Medulla oblongata (tissue), 1 donor: ENCODE data around the gene PTPRK.

Experiments
- DNase-seq: peaks from one replicate; pipeline ENCODE4 v3.0.0-alpha.2; 2015; ENCODE audit errors: extremely low spot score

The PTPRK gene

DNA sequence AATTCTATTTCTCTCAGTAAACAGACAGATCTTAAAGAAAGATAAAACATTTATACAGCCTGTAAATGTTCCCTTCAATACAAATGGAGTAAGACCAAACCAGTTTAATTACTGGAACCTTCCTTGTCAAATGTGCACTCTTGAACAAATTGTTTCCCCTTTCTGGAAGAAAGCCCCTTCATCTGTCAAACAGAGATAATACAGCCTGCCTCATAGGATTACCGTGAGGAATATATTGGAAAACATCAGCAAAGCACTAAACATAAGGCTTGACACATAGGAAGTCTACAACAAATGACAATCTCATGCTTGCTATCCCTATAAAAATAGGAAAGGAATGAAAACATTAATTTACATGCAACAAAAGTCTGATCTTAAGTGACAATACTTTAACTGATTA, 173.8 kb downstream of the PTPRK start:
- DNase-seq: no peak

DNA sequence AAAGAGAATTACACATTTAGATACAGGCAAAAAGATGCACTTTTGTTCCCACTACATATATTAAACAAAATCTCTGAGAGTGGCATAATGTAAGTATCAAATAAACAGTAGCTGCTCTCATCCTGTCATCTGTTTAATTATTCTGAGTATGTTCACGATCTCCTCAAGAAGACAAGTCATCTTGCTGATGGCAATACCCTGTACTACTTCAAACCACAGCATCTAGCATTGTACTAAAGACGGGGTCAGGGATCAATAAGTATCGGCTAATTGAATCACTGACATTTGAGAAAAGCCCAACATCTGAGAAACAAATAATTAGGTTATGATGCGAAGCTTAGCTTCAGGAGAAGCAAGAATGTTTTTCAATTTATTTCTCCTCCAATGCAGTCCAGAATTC, 175.1 kb downstream of the PTPRK start:
- DNase-seq: no peak

GRCh38 chr6:128343706-128344105, 176.7 kb downstream of the PTPRK start:
- DNase-seq: no peak

GRCh38 chr6:128339635-128340450, 180.6 kb downstream of the PTPRK start:
- no peak for DNase-seq

- no peak for DNase-seq
These were observed 182.8 kb downstream of the PTPRK start for GRCh38 chr6:128337619-128338018.

DNA sequence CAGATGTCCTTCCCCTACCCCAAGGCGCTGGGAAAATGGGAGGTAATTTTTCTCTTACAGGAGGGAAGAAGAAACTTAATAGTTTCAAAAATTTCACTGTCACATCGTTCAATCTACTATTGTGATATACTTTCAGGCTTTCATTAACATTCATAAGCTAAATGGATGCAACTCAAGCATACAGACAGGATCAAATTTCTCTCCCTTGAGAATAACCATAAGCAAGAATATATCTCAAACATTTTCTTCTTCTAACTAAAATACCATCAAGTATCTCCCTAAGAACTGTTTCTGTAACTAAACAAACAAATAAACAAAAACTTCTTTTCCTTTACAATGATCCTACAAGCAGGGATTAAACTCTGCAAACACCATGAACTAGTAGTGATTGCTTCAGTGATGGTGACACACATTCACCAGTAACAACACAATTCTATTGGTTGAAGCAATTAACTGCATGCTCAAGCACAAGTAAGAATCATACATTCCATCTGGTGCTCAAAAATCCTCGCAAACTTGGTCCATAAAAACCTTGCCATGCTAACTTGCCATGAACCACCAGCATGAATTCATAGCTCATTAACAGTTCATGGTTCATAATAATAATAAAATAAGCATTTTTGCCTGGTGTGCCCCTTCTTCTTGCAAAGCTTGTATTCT, 183.8 kb downstream of the PTPRK start:
- no peak for DNase-seq

DNA sequence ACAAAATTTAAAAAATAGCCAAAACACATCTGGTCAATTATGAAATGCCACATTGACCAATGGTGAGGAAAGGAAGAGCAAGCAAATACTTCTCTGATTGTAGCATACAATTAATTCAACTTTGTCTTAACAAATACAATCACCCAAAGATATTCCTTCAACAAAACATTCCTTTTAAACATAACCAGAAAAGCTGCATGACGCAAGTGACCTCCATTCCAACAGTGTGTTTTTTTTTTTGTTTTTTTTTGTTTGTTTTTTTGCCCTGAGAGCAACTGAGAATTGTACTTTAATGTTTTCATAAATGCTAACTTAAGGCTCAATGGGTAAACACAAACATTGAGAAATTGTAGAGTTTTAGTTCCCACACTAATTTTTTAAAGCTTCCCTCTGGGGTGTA, 184.4 kb downstream of the PTPRK start:
- no peak for DNase-seq

GRCh38 chr6:128333581-128334223, 186.7 kb downstream of the PTPRK start:
- DNase-seq: no peak

DNA sequence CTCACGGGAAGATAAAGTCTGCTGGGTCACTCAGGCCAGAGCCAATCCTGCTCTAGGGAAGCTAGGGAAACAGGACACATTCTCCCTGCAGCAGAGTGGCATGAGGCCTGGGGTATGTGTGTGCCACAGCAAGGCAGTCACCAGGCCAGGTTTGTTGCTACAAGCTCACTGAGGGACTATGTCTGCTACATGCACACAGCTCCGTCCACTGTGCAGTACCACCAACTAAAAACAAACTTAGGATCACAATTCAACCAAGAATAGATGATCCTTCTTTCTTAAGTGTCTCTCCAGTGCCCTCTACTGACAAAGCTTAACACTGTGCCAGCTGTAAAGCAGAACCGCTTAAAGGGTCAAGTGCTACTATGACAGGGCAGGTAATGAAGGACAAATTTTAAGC, 192.5 kb downstream of the PTPRK start:
- no peak for DNase-seq

- peak; percentile 69 for DNase-seq
These were observed 197.4 kb downstream of the PTPRK start for GRCh38 chr6:128323011-128323410.

- no peak for DNase-seq
These were observed 200.5 kb downstream of the PTPRK start for GRCh38 chr6:128319946-128320345.

- DNase-seq: no peak
These were observed 201.2 kb downstream of the PTPRK start for GRCh38 chr6:128319157-128319556.

DNA sequence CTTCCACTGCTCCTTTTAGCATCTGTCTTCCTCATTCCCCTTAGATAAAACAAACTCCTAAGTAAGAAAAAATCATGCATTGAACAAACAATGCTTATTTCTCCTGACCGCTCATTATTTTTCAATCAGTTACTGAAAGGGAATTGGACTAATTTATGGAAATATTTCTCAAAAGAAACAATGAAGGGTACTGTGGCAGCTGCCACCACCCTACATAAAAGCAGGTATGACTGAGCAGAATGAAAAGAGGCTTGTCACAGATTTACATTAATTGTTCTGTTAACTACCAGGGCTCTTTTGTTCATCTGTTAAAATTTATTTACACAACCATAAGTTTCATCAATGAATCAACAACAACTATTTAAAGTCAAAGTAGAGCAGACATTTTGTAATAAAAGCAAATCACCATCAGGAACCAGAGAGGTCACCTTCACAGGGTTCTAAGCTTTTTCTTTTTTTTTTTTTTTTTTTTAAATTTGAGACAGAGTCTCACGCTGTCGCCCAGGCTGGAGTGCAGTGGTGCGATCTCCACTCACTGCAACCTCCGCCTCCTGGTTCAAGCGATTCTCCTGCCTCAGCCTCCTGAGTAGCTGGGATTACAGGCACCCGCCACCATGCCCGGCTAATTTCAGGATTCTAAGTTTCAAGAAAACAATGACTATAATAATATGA, 204.0 kb downstream of the PTPRK start:
- no peak for DNase-seq

DNA sequence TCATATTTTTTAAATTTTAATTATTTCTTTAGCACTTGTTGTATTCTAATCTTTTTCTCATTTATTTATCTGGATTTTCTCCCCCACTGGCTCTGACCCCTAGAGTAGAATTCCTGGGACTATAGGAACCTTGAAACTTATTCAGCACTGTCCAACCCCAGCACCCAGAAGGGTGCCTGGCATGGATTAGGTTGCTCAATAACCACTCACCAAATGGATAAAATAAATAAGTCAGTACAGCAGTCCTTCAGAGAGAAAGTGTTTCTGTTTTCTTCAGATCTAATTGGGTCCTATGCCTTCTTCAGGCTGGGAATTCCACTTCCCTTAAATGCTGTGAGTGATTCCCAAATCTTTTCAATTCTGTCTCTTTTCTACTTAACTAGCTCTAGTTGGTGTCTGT, 206.2 kb downstream of the PTPRK start:
- no peak for DNase-seq

DNA sequence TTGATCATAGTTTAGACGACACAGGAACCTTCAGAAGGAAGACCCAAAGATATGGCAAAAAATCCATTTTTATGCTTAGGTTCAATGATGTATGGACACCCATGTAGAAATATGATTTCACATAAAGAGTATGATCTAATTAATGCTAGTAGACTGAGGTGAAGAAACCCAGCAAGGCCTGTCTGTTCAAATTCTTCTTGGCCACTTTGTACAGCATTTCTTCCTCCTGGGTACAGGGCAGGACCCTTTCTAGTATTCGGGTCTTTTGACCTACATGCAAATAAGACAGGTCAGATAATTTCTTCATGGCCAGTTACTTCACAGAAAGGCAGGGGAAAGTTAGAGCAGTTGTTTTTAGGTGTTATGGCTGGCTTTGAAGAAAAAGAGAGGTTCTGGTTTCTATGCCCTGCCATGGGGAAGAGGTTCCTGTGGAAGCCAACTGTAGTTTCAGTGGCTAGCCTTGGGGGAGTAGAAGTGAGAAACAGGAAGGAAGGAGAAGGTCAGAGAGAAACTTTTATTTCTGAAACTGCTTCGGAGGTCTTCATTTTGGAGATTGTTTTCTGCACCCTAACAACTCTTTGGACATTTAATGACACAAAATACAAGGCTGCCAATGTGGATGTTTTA, 208.3 kb downstream of the PTPRK start:
- DNase-seq: no peak

GRCh38 chr6:128310451-128310850, 209.9 kb downstream of the PTPRK start:
- DNase-seq: no peak

DNA sequence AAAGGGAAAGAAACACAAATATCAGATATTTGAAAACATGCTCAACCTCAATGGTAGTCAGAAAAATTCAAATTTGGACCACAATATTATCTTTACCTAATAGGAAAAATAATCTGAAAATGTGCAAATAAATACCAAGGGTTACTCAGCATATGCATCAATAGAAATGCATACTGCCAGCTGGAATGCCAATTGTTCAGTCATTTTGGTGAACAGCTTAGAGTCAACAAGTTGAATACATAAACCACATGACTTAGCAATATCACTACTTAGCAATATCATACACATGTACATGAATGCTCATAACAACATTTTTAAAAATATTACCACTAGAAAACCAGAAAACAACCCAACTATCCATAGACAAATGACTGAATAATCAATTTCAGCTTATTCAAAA, 212.7 kb downstream of the PTPRK start:
- no peak for DNase-seq

DNA sequence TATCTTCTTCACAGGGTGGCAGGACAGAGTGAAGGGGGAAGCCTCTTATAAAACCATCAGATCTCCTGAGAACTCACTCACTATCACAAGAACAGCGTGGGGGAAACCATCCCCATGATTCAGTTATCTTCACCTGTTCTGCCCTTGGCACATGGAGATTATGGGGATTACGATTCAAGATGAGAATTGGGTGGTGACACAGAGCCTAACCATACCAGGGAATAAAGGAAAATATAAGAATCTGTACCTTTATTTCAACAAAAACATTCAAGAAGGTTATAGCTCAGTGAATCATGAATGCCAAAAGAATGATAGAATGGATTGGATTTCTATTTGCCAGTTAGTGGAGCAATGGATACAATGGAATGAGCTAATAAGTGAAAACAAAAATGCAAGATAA, 214.4 kb downstream of the PTPRK start:
- no peak for DNase-seq

- no peak for DNase-seq
These were observed 215.2 kb downstream of the PTPRK start for GRCh38 chr6:128305228-128305627.

GRCh38 chr6:128303870-128304269, 216.5 kb downstream of the PTPRK start:
- DNase-seq: no peak

DNA sequence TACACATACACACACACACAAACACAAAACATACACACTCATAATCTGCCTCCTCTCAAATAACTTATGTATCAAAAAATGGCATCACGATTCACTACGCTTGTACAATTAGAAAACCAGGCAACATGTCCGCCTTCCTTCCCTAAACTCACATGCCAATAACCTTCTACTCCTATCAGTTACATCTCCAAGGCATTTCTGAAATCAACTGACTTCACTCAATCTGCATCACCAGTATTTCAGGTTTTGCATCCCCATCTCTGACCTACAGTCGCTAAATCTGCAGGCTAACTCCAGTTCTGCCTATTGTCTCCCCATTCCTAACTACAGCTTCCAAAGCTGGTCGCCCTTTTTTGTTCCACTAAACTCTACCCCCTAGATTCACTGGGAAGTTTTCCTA, 217.5 kb downstream of the PTPRK start:
- no peak for DNase-seq

GRCh38 chr6:128295670-128296069, 224.7 kb downstream of the PTPRK start:
- no peak for DNase-seq
